Gastroesophageal sphincter (tissue), 3 donors: Measurements from ENCODE around the gene CGREF1.
"Not testable (repeated sequence)": the region's sequence is repeated elsewhere in the genome, so short reads cannot be mapped to it uniquely, and the experiment has no call there.

Experiments
- CTCF ChIP-seq, 4 experiments: fragments of 200-600 bp in 2 of 4; fragments of 450-650 bp in 2 of 4; sonication (generic) in 1 of 4; IDR thresholded peaks; one replicate each; pipeline ENCODE4 v1.5.1; 2017 to 2019; ENCODE audit warnings: antibody characterized with exemption in 4 of 4, mild to moderate bottlenecking in 2 of 4, moderate library complexity in 2 of 4
- EP300 ChIP-seq: sonication (generic); formaldehyde crosslinking; IDR thresholded peaks from one replicate; pipeline ENCODE4 v1.6.1; 2017; ENCODE audit warnings: antibody characterized with exemption, mild to moderate bottlenecking

GRCh38 chr2:27110603-27111352 lies 8.2 kb downstream of the CGREF1 start:
- not testable (repeated sequence) for TF ChIP-seq CTCF (IDR thresholded peaks at IDR 0.05); EP300
